SK-N-MC (cell line): ENCODE results near the gene HOXA2.

Experiments used
- DNase-seq: peaks from one replicate; pipeline ENCODE4 v3.0.0-alpha.2; 2011; ENCODE audit warnings: low read depth, low spot score
- H3K27ac ChIP-seq: fragments of 200-600 bp; sonication (generic); 2 replicates; pipeline ENCODE4 v1.5.1; 2016; ENCODE audit warnings: mixed run types
- H3K36me3 ChIP-seq: fragments of 200-600 bp; sonication (generic); 2 replicates; pipeline ENCODE4 v1.6.1; 2017; ENCODE audit warnings: antibody characterized with exemption, low read length, mixed read lengths; ENCODE audit not compliant: insufficient read depth
- H3K4me3 ChIP-seq: fragments of 200-600 bp; sonication (generic); 2 replicates; pipeline ENCODE4 v1.5.1; 2016
- H3K9ac ChIP-seq: fragments of 200-600 bp; sonication (generic); 2 replicates; pipeline ENCODE4 v1.8.0; 2017; ENCODE audit warnings: mixed run types, mixed read lengths; ENCODE audit not compliant: insufficient read length
- H3K9me3 ChIP-seq: fragments of 200-600 bp; sonication (generic); 2 replicates; pipeline ENCODE4 v1.6.1; 2017; ENCODE audit warnings: low read depth, mild to moderate bottlenecking, antibody characterized with exemption, low read length, moderate library complexity, mixed read lengths
- EZH2 ChIP-seq: fragments of 200-600 bp; sonication (generic); IDR thresholded peaks from one replicate; pipeline ENCODE4 v1.6.1; 2017; ENCODE audit warnings: antibody characterized with exemption
- FOXP2 ChIP-seq: optimal IDR thresholded peaks from 2 replicates; pipeline ENCODE3; 2011; ENCODE audit warnings: mild to moderate bottlenecking, moderate library complexity; ENCODE audit not compliant: insufficient read depth; ENCODE audit errors: extremely low read length, control extremely low read depth
- POLR2AphosphoS5 ChIP-seq: IDR thresholded peaks from 2 replicates; pipeline ENCODE4 v1.6.1; 2012; ENCODE audit warnings: mild to moderate bottlenecking, low read depth, low read length, borderline replicate concordance

Gene HOXA2

DNA sequence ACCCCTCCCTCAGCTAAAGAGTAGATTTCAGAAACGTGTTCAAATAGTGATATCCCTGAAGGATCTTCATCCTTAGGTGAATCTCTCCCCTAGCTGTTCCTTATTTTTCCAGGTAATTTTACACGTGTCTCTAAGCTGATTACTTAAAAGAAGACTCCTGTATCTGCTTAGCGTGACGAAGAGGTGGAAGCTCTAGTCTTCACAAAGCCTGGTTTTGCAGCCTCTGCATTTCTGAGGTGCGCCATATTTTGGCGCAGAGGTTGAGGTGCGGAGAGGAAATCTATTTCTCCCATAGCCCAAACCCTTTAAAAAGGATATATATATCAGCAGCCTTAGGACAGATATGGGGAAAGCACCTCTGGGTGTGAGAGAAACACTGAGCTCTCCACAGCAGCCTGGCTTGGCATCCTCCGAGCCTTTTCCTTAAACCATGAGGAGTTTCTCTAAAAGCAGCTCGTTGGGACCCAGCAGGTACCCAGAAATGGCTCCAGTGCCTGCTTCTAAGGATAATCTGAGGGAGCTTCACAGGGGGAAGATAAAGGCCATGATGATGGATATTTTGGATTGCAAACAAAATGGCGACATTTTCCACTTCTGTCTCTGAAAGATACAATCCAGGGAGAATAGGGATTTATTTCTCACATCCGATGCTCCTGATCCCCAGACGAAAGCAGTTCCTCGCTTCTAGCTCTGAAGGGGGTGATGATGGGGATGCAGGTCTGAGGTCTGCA is 3.0 kb upstream of the HOXA2 start:
- H3K4me3 ChIP-seq: no peak overlapping the region
- H3K27ac ChIP-seq: no peak overlapping the region
- no peaks in the 10 kb centered on the region for H3K9me3 ChIP-seq
- no peaks in the 10 kb centered on the region for H3K36me3 ChIP-seq
- no peak for TF ChIP-seq POLR2AphosphoS5
- no peak for TF ChIP-seq FOXP2
- no peak for TF ChIP-seq EZH2
- DNase-seq: no peak
- H3K9ac ChIP-seq: no peak overlapping the region

DNA sequence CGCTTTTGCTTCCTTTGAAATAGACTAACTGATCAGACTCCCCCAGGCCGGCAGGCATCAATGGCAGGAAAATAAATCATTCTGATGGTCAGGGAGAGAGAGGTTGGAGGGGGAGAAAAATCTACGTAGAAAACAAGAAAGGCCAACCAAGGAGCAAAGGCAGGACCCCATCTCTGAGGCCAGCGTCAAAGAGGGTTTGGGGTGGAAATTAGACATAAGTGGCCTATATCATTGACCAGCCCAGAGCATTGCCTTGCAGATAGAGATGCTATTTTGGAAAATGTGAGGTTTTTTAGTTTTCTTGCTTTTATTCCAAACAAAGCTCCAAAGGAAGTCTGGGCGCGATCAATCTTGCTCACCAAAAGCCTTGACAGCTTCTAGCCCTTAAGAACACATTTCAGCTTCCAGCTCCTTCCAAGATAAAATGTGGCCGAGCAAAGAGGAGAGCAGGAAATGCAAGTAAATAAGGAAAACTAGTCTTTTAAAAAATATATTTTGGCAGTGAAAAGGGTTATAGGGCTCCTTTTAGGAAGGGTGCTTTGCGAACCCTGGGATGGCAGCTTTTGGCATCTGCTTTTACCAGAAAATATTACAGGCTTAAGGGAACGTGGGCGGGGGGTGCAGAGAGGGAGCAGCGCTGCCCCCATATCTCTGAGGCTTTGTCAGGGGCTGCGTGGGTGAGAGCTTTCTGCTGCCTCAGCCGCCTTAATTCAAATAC is 2.0 kb upstream of the HOXA2 start:
- no peak overlapping the region for H3K4me3 ChIP-seq
- H3K36me3 ChIP-seq: no peaks in the 10 kb centered on the region
- TF ChIP-seq EZH2: no peak
- no peak for TF ChIP-seq POLR2AphosphoS5
- no peak for TF ChIP-seq FOXP2
- DNase-seq: no peak
- no peaks in the 10 kb centered on the region for H3K9me3 ChIP-seq
- H3K9ac ChIP-seq: no peak overlapping the region
- no peak overlapping the region for H3K27ac ChIP-seq

DNA sequence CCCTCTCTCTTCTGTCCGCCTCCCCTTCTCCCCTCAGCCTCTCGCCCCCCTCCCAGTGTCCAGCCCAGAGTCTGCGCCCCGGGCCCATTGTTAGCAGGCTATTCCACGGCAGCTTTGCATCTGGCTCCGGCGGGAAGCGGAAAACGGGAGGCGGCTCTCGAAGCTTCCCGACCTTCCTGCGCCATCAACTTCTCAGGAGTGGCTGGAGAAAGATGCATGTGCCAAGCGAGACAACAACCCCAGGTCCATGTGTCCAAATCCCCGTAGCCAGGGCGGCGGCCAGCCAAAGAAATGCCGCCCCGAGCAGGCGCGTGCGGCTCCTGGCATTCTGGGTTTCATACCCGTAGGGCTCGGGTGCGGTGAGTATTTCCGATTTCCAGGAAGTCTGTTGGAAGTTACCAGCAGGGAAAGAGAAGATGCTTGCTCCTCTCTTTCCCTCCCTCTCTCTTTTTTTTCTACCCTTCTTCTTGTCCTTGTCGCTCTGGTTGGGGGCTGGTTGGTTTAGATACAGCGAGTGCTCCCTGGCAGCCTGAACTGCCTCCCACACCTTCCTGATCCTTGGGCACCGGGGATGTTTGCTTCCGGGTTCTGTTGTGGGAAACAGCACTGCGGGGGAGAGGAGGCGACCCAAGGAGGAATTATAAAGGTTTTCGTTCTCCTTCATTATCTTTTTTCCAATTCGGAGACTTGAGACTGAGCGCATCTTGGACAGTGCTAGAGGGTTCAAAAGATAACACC is 1.2 kb upstream of the HOXA2 start:
- DNase-seq: no peak
- TF ChIP-seq POLR2AphosphoS5: no peak
- TF ChIP-seq EZH2: peak; percentile 98
- H3K36me3 ChIP-seq: no peaks in the 10 kb centered on the region
- H3K27ac ChIP-seq: no peak overlapping the region
- no peaks in the 10 kb centered on the region for H3K9me3 ChIP-seq
- peak overlapping the region; percentile 21 for H3K4me3 ChIP-seq
- no peak overlapping the region for H3K9ac ChIP-seq

GRCh38 chr7:27101957-27102580 is 414 bp downstream of the HOXA2 start:
- Histone ChIP-seq H3K4me3 (peak overlapping the region; percentile 67; the same call in 1 of the 2 replicates), H3K27ac (no peak overlapping the region)

GRCh38 chr7:27101171-27101956 is 1.1 kb downstream of the HOXA2 start:
- H3K27ac ChIP-seq: no peak overlapping the region
- no peaks in the 10 kb centered on the region for H3K9me3 ChIP-seq
- TF ChIP-seq POLR2AphosphoS5 (no peak), EZH2 (peak; percentile 94)
- no peak for DNase-seq
- no peak overlapping the region for H3K9ac ChIP-seq
- peak overlapping the region; percentile 67 for H3K4me3 ChIP-seq
- H3K36me3 ChIP-seq: no peaks in the 10 kb centered on the region

More at GRCh38 chr7:27101957-27102580, 414 bp downstream of the HOXA2 start:
- Histone ChIP-seq H3K9me3 (no peaks in the 10 kb centered on the region), H3K9ac (no peak overlapping the region), H3K36me3 (no peaks in the 10 kb centered on the region)
- TF ChIP-seq POLR2AphosphoS5 (no peak), EZH2 (no peak), FOXP2 (no peak)
- no peak for DNase-seq

DNA sequence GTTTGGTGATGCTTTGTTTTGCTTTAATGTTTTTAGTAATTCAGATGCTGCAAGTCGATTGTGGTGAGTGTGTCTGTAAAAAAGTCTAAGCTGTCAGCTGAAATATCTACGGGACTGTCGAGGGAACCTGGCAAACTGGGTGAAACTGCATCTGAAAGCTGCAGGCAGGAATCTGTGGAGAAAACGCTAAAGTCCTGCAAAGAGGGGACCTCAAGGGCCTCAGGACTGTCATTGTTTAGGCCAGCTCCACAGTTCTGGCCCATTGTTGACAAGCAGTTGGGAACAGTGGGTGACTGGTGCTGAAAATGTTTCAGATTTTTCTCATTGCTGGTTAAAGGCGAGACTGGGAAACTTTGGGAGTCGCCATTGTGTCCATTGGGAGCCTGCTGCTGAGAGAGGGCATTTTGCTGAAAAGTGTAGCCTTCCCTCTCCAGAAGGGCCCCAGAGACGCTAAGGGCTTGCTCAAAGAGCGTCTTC is 1.8 kb downstream of the HOXA2 start:
- H3K4me3 ChIP-seq: peak overlapping the region; percentile 67
- H3K9me3 ChIP-seq: no peaks in the 10 kb centered on the region
- no peaks in the 10 kb centered on the region for H3K36me3 ChIP-seq
- H3K9ac ChIP-seq: no peak overlapping the region
- H3K27ac ChIP-seq: no peak overlapping the region
- no peak for DNase-seq
- TF ChIP-seq FOXP2 (no peak), POLR2AphosphoS5 (no peak), EZH2 (no peak)

DNA sequence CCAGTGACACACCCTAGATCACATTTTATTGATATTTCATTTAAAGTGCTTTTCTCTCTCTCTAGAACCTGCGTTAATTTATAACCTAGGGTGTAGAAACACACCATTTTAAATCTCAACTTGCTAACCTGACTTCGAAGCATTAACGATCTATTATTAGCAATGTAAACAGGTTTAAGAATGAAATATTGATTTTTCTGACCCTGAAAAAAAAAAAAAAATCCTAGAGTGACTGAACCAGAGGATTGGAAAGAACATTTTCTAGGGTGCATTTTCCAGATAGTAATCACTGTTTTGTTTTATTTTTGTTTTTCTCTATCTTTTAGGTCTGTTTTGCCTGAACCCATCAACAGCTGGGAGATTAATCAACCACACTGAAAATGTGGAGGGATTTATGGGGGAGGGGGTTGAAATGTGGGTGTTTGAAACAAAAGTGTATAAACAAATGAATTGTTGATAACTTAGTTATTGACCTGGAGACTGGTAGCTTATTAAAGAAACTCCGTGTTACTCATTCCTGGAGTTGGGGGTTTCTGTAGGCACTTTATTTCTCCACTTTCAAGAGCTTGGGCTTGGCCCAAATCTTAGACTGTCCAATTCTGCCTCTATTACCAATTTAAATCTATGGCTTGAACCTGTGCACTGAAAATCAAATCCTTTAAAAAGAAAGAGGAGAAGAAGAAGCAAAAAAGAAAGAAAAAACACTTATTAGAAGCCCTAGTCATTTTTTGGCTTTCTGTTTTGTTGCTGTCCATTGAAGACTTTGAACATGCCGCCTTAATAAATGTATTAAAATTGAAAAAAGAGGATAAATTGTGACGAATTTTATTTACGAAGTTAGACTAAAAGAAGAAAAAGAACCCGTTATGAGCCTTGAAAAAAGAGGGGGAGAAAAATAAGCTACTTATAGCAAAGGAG is 2.8 kb downstream of the HOXA2 start:
- no peak overlapping the region for H3K4me3 ChIP-seq
- no peak overlapping the region for H3K27ac ChIP-seq
- no peak overlapping the region for H3K9ac ChIP-seq
- DNase-seq: no peak
- TF ChIP-seq FOXP2 (no peak), POLR2AphosphoS5 (no peak), EZH2 (no peak)
- no peaks in the 10 kb centered on the region for H3K36me3 ChIP-seq
- no peaks in the 10 kb centered on the region for H3K9me3 ChIP-seq
